HG02973 (cell line): ENCODE data around the gene KCNC1.

ENCODE experiments used
- ATAC-seq: cut with Tn5 transposase; IDR thresholded peaks from one replicate; pipeline ENCODE4 v1.9.1; 2021; ENCODE audit warnings: moderate library complexity; ENCODE audit not compliant: unreplicated experiment

The KCNC1 gene

GRCh38 chr11:17752144-17752543, 17.6 kb downstream of the KCNC1 start:
- ATAC-seq = no peak

GRCh38 chr11:17753153-17753552, 18.6 kb downstream of the KCNC1 start:
- no peak for ATAC-seq

- ATAC-seq = no peak
Measured at GRCh38 chr11:17753641-17754040, 19.1 kb downstream of the KCNC1 start.

- ATAC-seq = no peak
Measured at GRCh38 chr11:17755891-17756290, 21.3 kb downstream of the KCNC1 start.

GRCh38 chr11:17760102-17761029, 25.8 kb downstream of the KCNC1 start:
- no peak for ATAC-seq

- peak; percentile 63 for ATAC-seq
Measured at GRCh38 chr11:17762309-17762974, 27.9 kb downstream of the KCNC1 start.

- ATAC-seq = no peak
Measured at GRCh38 chr11:17763244-17763643, 28.7 kb downstream of the KCNC1 start.

GRCh38 chr11:17763703-17764102, 29.1 kb downstream of the KCNC1 start:
- ATAC-seq = no peak

- ATAC-seq = no peak
Measured at GRCh38 chr11:17764446-17765218, 30.1 kb downstream of the KCNC1 start.

GRCh38 chr11:17765356-17766072, 30.9 kb downstream of the KCNC1 start:
- ATAC-seq = no peak

- ATAC-seq = no peak
Measured at GRCh38 chr11:17766073-17766359, 31.4 kb downstream of the KCNC1 start.

GRCh38 chr11:17766590-17766989, 32.0 kb downstream of the KCNC1 start:
- ATAC-seq = no peak

- ATAC-seq = no peak
Measured at GRCh38 chr11:17767301-17767885, 32.8 kb downstream of the KCNC1 start.

- ATAC-seq = no peak
Measured at GRCh38 chr11:17767914-17768313, 33.3 kb downstream of the KCNC1 start.

GRCh38 chr11:17768547-17768946, 34.0 kb downstream of the KCNC1 start:
- ATAC-seq = no peak

- ATAC-seq = no peak
Measured at GRCh38 chr11:17769218-17769617, 34.6 kb downstream of the KCNC1 start.

GRCh38 chr11:17770048-17770652, 35.6 kb downstream of the KCNC1 start:
- no peak for ATAC-seq

- no peak for ATAC-seq
Measured at GRCh38 chr11:17770917-17771316, 36.3 kb downstream of the KCNC1 start.

- no peak for ATAC-seq
Measured at GRCh38 chr11:17771415-17771814, 36.8 kb downstream of the KCNC1 start.

GRCh38 chr11:17771841-17772401, 37.3 kb downstream of the KCNC1 start:
- ATAC-seq = no peak
